ENCODE measurements around the gene LRP4. TPM values are rescaled to one million over a fixed set of nuclear protein-coding genes. Genes with fewer than 3 reads are reported as not detected.

LRP4 gene
- total and polyA plus RNA-seq, 2 of the 13 experiments (the other 11 are each of a cell fraction or from before 2014, with no cell fraction given) = 4.7 to 13.3 TPM

DNA sequence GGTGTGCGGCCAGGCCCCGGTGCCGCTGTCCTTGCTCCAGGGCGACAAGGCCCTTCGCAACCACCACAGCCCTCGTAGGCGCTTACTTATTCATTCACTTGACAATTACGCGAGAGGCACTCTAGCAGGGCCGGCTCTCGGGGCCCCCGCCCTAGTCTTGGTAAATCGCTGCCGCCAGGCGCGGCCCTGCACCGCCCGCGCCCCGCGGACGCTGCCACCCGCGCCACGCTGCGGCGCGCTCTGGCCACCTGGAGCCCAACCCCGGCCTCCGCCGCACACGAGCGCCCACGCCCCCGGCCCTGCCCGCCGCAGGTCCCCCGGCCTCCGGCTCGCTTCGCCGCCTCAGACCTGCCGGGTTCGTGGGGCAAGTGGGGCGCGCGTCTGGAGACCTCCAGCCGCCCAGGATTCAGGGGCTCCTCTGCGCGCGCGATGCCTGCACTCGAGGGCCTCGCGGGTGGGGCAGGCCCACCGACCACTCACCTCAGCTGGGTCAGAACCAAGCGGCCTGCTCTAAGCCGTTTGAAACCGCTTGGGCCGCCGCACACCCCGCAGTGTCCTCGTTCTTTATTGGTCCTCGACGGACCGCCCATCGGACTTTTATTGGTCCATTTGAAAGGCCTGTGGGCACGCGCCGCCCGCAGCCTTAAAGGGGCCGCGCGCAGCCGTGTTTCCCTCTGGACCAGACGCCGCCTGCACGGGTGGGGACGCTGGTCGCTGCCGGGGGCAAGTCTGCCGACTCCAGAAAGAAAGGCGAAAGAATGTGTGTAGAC lies 72.4 kb downstream of the LRP4 start, which contains the start of gene CKAP5 (continued):
- TF ChIP-seq, protein P1, sequence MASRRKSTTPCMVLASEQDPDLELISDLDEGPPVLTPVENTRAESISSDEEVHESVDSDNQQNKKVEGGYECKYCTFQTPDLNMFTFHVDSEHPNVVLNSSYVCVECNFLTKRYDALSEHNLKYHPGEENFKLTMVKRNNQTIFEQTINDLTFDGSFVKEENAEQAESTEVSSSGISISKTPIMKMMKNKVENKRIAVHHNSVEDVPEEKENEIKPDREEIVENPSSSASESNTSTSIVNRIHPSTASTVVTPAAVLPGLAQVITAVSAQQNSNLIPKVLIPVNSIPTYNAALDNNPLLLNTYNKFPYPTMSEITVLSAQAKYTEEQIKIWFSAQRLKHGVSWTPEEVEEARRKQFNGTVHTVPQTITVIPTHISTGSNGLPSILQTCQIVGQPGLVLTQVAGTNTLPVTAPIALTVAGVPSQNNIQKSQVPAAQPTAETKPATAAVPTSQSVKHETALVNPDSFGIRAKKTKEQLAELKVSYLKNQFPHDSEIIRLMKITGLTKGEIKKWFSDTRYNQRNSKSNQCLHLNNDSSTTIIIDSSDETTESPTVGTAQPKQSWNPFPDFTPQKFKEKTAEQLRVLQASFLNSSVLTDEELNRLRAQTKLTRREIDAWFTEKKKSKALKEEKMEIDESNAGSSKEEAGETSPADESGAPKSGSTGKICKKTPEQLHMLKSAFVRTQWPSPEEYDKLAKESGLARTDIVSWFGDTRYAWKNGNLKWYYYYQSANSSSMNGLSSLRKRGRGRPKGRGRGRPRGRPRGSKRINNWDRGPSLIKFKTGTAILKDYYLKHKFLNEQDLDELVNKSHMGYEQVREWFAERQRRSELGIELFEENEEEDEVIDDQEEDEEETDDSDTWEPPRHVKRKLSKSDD (CRISPR knock-in tag; IDR thresholded peaks at IDR 0.05; ENCODE audit: low read depth) = peak; percentile 47; the same call in 1 of the 2 replicates
- TF ChIP-seq ZNF263 (CRISPR knock-in tag; IDR thresholded peaks at IDR 0.05) = peak; percentile 19; the same call in 1 of the 2 replicates
- TF ChIP-seq ATF7 (IDR thresholded peaks at IDR 0.05) = no peak
- no peak; the same call in 1 of the 2 replicates for TF ChIP-seq ATF7 (CRISPR knock-in tag; IDR thresholded peaks at IDR 0.05)
- no peak for TF ChIP-seq TCF7L2 (IDR thresholded peaks at IDR 0.05; ENCODE audit: low read depth, low read length)
- 0 out of 2 replicates have a peak, but pooled peaks have one; percentile 77 for TF ChIP-seq ZNF776 (CRISPR knock-in tag; IDR thresholded peaks at IDR 0.05)
- TF ChIP-seq ZNF256 (CRISPR knock-in tag; conservative IDR thresholded peaks at IDR 0.05) = no peak
- TF ChIP-seq, protein P2, sequence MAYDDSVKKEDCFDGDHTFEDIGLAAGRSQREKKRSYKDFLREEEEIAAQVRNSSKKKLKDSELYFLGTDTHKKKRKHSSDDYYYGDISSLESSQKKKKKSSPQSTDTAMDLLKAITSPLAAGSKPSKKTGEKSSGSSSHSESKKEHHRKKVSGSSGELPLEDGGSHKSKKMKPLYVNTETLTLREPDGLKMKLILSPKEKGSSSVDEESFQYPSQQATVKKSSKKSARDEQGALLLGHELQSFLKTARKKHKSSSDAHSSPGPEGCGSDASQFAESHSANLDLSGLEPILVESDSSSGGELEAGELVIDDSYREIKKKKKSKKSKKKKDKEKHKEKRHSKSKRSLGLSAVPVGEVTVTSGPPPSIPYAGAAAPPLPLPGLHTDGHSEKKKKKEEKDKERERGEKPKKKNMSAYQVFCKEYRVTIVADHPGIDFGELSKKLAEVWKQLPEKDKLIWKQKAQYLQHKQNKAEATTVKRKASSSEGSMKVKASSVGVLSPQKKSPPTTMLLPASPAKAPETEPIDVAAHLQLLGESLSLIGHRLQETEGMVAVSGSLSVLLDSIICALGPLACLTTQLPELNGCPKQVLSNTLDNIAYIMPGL (CRISPR knock-in tag; IDR thresholded peaks at IDR 0.05; ENCODE audit: borderline replicate concordance in 1 of 2, low read depth in 1 of 2) = peak; percentile 59 to 84; a peak in 3 of 4 replicates
- TF ChIP-seq TBX2 (CRISPR knock-in tag; IDR thresholded peaks at IDR 0.05; ENCODE audit: borderline replicate concordance) = peak; percentile 81
- peak; percentile 40 for TF ChIP-seq FOSL2 (CRISPR knock-in tag; IDR thresholded peaks at IDR 0.05)
- TF ChIP-seq, protein P3, sequence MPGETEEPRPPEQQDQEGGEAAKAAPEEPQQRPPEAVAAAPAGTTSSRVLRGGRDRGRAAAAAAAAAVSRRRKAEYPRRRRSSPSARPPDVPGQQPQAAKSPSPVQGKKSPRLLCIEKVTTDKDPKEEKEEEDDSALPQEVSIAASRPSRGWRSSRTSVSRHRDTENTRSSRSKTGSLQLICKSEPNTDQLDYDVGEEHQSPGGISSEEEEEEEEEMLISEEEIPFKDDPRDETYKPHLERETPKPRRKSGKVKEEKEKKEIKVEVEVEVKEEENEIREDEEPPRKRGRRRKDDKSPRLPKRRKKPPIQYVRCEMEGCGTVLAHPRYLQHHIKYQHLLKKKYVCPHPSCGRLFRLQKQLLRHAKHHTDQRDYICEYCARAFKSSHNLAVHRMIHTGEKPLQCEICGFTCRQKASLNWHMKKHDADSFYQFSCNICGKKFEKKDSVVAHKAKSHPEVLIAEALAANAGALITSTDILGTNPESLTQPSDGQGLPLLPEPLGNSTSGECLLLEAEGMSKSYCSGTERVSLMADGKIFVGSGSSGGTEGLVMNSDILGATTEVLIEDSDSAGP (CRISPR knock-in tag; IDR thresholded peaks at IDR 0.05; ENCODE audit: borderline replicate concordance) = peak; percentile 100
- TF ChIP-seq, protein P4, sequence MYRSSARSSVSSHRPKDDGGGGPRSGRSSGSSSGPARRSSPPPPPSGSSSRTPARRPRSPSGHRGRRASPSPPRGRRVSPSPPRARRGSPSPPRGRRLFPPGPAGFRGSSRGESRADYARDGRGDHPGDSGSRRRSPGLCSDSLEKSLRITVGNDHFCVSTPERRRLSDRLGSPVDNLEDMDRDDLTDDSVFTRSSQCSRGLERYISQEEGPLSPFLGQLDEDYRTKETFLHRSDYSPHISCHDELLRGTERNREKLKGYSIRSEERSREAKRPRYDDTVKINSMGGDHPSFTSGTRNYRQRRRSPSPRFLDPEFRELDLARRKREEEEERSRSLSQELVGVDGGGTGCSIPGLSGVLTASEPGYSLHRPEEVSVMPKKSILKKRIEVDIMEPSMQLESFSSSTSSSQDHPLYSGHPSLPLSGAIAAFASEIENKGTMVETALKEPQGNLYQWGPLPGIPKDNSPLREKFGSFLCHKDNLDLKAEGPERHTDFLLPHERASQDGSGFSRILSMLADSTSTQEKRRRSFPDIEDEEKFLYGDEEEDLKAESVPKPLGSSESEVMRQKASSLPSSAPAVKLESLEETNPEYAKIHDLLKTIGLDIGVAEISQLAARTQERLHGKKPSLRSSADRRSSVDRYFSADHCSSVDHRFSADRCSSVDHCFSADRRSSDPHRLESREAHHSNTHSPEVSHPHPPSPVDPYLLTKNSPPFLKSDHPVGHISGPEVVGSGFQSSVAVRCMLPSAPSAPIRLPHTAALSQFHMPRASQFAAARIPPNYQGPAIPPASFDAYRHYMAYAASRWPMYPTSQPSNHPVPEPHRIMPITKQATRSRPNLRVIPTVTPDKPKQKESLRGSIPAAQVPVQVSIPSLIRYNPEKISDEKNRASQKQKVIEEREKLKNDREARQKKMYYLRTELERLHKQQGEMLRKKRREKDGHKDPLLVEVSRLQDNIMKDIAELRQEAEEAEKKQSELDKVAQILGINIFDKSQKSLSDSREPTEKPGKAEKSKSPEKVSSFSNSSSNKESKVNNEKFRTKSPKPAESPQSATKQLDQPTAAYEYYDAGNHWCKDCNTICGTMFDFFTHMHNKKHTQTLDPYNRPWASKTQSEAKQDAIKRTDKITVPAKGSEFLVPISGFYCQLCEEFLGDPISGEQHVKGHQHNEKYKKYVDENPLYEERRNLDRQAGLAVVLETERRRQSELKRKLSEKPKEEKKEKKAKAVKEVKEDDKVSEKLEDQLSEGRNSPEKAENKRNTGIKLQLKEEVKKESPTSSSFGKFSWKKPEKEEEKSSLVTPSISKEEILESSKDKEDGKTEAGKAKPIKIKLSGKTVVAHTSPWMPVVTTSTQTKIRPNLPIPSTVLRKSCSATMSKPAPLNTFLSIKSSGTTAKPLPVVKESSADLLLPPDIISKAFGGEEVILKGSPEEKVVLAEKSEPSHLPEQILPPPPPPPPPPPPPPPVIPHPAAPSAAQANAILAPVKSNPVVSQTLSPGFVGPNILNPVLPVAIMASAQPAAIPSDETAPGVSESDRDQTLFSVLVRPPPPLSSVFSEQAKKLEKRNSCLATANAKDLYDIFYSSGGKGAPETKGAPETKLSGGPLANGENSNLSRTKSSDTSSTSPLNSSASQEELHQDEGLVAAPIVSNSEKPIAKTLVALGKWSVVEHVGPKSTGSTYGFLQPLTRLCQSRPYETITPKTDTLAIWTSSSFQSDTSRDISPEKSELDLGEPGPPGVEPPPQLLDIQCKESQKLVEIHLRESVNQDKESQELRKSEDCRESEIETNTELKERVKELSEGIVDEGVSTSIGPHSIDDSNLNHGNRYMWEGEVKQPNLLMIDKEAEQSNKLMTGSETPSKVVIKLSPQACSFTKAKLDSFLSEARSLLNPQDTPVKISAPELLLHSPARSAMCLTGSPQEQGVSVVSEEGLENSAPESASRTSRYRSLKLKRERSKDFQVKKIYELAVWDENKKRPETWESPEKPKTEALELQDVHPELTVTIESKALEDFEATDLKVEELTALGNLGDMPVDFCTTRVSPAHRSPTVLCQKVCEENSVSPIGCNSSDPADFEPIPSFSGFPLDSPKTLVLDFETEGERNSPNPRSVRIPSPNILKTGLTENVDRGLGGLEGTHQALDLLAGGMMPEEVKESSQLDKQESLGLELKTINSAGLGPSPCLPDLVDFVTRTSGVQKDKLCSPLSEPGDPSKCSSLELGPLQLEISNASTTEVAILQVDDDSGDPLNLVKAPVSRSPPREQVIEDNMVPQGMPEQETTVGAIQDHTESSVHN (CRISPR knock-in tag; IDR thresholded peaks at IDR 0.05) = peak; percentile 70; the same call in 1 of the 2 replicates
- peak; percentile 86; the same call in 1 of the 2 replicates for TF ChIP-seq ZNF790 (CRISPR knock-in tag; IDR thresholded peaks at IDR 0.05; ENCODE audit: borderline replicate concordance)

All from HepG2 (cell line).